ENCODE measurements around the gene KRTAP5-8. TPM values are rescaled to one million over a fixed set of nuclear protein-coding genes. Genes with fewer than 3 reads are reported as not detected.
"Not testable (repeated sequence)": the region's sequence is repeated elsewhere in the genome, so short reads cannot be mapped to it uniquely, and the experiment has no call there.

KRTAP5-8 gene, protein sequence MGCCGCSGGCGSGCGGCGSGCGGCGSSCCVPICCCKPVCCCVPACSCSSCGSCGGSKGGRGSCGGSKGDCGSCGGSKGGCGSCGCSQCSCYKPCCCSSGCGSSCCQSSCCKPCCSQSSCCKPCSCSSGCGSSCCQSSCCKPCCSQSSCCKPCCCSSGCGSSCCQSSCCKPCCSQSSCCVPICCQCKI
- under 1 TPM in 1 of 6 experiments, not detected in 5; 0.24 TPM for total RNA-seq
- long read RNA-seq, result 0 reads

DNA sequence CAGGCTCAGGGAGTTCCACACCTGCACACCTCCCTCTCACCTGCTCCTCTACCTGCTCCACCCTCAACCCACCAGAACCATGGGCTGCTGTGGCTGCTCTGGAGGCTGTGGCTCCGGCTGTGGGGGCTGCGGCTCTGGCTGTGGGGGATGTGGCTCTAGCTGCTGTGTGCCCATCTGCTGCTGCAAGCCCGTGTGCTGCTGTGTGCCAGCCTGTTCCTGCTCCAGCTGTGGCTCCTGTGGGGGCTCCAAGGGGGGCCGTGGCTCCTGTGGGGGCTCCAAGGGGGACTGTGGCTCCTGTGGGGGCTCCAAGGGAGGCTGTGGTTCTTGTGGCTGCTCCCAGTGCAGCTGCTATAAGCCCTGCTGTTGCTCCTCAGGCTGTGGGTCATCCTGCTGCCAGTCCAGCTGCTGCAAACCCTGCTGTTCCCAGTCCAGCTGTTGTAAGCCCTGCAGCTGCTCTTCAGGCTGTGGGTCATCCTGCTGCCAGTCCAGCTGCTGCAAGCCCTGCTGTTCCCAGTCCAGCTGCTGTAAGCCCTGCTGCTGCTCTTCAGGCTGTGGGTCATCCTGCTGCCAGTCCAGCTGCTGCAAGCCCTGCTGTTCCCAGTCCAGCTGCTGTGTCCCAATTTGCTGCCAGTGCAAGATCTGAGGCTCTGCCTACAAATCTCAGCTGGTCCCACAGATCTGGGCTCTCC lies at the start of gene KRTAP5-8:
Gene KRTAP5-8 (plus strand): TSS at position 49 of the 689 bp plus-strand sequence. CDS start 31 bp downstream, at position 80.
- peaks cover 0 to 20% (median 10%) of the 10 kb centered on the region in 4 donors for H3K4me1 ChIP-seq
- ATAC-seq; H3K27ac ChIP-seq; intact Hi-C loops (cut with DNase I); H3K27me3 ChIP-seq; H3K9me3 ChIP-seq; DNase-seq; H3K4me3 ChIP-seq; H3K36me3 ChIP-seq: not testable (repeated sequence)
- WGBS (ENCODE audit: insufficient coverage, low coverage, low lambda C conversion rate, missing lambda C conversion rate), result no CpG with 5 or more reads among the region's 4 CpGs

DNA sequence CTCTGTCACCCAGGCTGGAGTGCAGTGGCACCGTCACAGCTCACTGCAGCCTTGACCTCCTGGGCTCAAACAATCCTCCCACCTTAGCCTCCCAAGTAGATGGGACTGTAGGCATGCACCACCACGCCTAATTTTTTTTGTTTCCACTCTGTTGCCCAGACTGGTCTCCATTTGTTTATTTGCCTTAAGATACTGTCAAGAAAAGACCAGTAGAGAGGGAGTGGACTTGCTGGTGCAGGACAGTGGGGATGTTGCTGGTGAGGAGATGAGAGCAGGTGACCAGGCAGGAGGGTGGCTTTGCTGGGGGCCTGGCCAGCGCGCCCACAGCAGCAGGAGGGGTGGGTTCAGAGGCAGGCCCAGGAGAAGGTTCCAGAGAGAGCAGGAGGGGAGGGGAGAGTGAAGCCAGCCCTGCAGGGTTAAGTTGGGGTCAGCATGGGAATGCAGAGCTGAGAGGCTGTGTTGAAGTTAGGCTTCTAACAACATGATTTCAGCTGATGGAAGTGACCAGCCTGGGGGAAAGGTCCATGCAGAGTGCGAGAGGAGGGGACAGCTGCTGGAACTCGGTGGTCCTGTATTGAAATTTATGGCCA lies 49.0 kb upstream of the KRTAP5-8 start:
- no peak for DNase-seq
- intact Hi-C loops (cut with DNase I), result no loop called here
- TF ChIP-seq, protein P1, sequence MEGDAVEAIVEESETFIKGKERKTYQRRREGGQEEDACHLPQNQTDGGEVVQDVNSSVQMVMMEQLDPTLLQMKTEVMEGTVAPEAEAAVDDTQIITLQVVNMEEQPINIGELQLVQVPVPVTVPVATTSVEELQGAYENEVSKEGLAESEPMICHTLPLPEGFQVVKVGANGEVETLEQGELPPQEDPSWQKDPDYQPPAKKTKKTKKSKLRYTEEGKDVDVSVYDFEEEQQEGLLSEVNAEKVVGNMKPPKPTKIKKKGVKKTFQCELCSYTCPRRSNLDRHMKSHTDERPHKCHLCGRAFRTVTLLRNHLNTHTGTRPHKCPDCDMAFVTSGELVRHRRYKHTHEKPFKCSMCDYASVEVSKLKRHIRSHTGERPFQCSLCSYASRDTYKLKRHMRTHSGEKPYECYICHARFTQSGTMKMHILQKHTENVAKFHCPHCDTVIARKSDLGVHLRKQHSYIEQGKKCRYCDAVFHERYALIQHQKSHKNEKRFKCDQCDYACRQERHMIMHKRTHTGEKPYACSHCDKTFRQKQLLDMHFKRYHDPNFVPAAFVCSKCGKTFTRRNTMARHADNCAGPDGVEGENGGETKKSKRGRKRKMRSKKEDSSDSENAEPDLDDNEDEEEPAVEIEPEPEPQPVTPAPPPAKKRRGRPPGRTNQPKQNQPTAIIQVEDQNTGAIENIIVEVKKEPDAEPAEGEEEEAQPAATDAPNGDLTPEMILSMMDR (IDR thresholded peaks at IDR 0.05), result no peak
- TF ChIP-seq POLR2A (IDR thresholded peaks at IDR 0.05), result no peak
- 64% methylated on average over 6 of the region's 6 CpGs for WGBS (ENCODE audit: insufficient coverage, low coverage, low lambda C conversion rate, missing lambda C conversion rate)
- Histone ChIP-seq H3K9me3 (no peaks in the 10 kb centered on the region), H3K4me1 (no peaks in the 10 kb centered on the region), H3K27ac (no peak overlapping the region), H3K27me3 (no peaks in the 10 kb centered on the region), H3K36me3 (peaks cover 0 to 33% (median 1%) of the 10 kb centered on the region in 4 donors), H3K4me3 (no peak overlapping the region)
- no peak for ATAC-seq

DNA sequence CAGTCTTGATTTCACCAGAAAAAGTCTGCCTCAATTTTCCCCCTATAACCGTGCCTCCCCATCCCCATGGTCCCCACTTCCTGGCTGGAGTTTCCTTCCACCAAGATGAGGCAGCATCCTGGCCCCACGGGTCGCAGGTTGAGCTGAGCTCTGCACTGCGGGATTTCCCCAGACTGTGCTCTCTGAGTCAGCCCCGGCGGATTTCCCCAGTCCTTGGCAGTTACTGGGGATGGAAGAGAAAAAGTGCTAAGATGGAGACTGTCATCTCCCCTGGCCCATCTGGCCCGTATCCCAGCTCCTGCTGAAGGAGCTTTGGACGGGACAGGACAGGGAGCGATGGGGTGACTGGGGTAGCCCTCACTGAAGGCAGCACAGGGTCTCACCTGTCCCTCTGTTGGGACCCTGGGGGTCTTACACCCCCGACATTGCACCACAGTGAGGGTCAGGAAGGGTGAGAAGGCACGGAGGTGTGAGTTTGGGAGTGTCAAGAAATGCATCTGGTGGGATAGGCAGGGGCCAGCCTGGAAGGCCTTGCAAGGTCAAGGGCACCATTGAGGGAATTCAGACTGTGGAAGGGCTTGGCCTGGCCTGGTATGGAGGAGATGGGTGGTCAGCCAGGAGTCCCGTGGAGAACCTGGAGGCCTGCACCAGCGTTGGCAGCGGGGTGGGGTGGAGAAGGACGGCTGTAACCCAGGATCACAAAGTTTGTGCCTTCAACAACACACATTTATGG lies 48.3 kb upstream of the KRTAP5-8 start:
- peak; percentile 28 to 73 (median 36) for ATAC-seq
- peaks cover 0 to 30% (median under 1%) of the 10 kb centered on the region in 4 donors for H3K36me3 ChIP-seq
- 87% methylated on average over 3 of the region's 15 CpGs for WGBS (ENCODE audit: insufficient coverage, low coverage, low lambda C conversion rate, missing lambda C conversion rate)
- peak in 1 of 3 donors; percentile 59 for DNase-seq
- no peak overlapping the region for H3K4me3 ChIP-seq
- no peaks in the 10 kb centered on the region for H3K27me3 ChIP-seq
- intact Hi-C loops (cut with DNase I), result no loop called here
- no peaks in the 10 kb centered on the region for H3K9me3 ChIP-seq
- H3K27ac ChIP-seq, result no peak overlapping the region
- TF ChIP-seq POLR2A (IDR thresholded peaks at IDR 0.05), result no peak
- TF ChIP-seq, protein P1 (IDR thresholded peaks at IDR 0.05), result no peak
- H3K4me1 ChIP-seq, result no peaks in the 10 kb centered on the region

DNA sequence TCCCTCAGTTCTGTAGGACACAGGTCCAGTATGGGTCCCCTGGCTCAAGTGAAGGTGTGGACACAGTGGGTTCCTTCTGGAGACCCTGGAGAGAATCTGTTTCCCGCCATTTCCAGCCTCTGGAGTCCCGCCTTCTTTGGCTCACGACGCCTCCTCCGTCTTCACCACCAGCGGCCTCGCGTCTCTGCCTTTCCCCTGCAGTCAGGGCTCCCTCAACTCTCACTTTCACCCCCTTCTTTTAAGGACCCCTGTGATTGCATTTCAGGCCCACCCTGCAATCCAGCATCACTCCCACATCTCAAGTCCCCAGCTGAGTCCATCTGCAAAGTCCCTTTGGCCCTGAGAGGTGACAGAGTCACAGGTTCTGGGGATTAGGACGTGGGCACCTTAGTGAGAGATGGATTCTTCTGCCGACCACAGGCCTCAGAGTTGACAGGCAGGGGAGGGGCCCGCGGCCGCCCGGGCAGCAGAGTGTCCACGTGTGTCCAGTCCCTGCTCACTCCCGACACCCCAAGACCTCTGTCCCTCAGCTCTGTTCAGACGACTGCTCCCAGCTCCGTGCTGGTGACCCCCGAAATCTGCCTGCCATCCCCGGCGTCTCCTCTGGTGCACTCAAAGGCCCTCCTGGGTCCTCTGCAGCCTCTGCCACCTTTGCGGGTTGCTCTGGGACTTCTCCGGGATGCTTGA lies 47.6 kb upstream of the KRTAP5-8 start:
- no peaks in the 10 kb centered on the region for H3K27me3 ChIP-seq

More for the DNA sequence above, 47.6 kb upstream of the KRTAP5-8 start:
- Histone ChIP-seq H3K36me3 (peaks cover 0 to 24% (median 1%) of the 10 kb centered on the region in 4 donors), H3K9me3 (no peaks in the 10 kb centered on the region), H3K4me3 (no peak overlapping the region), H3K4me1 (no peaks in the 10 kb centered on the region), H3K27ac (no peak overlapping the region)
- TF ChIP-seq POLR2A (IDR thresholded peaks at IDR 0.05), result no peak
- TF ChIP-seq, protein P1 (IDR thresholded peaks at IDR 0.05), result no peak
- 95% methylated on average over 12 of the region's 23 CpGs for WGBS (ENCODE audit: insufficient coverage, low coverage, low lambda C conversion rate, missing lambda C conversion rate)
- no peak for ATAC-seq
- intact Hi-C loops (cut with DNase I), result no loop called here
- peak in 1 of 3 donors; percentile 41 for DNase-seq

Data from right lobe of liver (tissue), 6 donors.